Heart left ventricle (tissue), 13 donors: ENCODE measurements around the gene CSTF2.

Experiments
- POLR2A ChIP-seq, 2 donors: fragments of 450-650 bp; IDR thresholded peaks; one replicate each; pipeline ENCODE4 v1.6.1; 2017; ENCODE audit warnings: antibody characterized with exemption in 2 of 2, mild to moderate bottlenecking in 2 of 2, moderate library complexity in 2 of 2
- TF ChIP-seq, protein P1 (sequence below), 12 donors: fragments of 200-600 bp; sonication (generic) in 4 of 12; IDR thresholded peaks; one replicate each; pipeline versions ENCODE4 v1.5.0 to v1.8.0; 2018 to 2022; ENCODE audit warnings: antibody characterized with exemption in 12 of 12, mild to moderate bottlenecking in 5 of 12
- donor health status: ischemic (EF 13 %, LVEDD 7.1; RV severe dilation, severe dysfunction).
- donor health status: DM: no; HTN: yes; CAD: no.
- donor health status: DM: no; HTN: no; CAD: no.
- donor health status: ischemic (EF 25% LVEDD 6.9; RV normal size, moderate dysfunction).
- donor health status: ischemic (EF 25% LVEDD 5.7; RV mildly dilated, moderate dysfunction).
- donor health status: ischemic (EF 35%, LVEDD 5.7; RV mildly dilated, moderate dysfunction).
- donor health status: nonischemic (EF 11% LVEDD 7.7; RV severe dilation, severe dysfunction).
- donor health status: DM: yes; HTN: yes; CAD: no.
- donor health status: PGD.
- donor health status: ischemic (EF 29% LVEDD 5.4; RV normal size, mild dysfunction).
- donor health status: nonischemic (EF 23%, LVEDD 6.1; RV moderate dilation, normal function).

DNA sequence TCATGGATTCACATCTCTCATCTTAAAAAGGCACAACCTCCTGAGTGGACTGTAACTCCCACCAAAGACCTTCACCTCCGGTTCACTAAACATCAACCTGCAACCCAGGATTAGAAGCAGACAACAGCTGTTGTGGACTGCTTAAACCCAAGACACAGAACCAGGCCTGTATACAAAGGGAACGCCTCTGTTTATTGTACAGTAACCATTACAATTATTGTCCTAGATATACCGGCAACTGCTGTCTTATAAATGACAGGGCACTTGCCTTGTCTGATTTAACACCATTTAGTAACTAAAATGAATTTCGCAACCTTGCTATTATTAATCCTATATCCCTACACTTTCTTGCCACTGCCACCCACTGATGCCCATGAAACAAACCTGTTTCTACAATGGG lies 22.8 kb upstream of the CSTF2 start:
- TF ChIP-seq, protein P1, sequence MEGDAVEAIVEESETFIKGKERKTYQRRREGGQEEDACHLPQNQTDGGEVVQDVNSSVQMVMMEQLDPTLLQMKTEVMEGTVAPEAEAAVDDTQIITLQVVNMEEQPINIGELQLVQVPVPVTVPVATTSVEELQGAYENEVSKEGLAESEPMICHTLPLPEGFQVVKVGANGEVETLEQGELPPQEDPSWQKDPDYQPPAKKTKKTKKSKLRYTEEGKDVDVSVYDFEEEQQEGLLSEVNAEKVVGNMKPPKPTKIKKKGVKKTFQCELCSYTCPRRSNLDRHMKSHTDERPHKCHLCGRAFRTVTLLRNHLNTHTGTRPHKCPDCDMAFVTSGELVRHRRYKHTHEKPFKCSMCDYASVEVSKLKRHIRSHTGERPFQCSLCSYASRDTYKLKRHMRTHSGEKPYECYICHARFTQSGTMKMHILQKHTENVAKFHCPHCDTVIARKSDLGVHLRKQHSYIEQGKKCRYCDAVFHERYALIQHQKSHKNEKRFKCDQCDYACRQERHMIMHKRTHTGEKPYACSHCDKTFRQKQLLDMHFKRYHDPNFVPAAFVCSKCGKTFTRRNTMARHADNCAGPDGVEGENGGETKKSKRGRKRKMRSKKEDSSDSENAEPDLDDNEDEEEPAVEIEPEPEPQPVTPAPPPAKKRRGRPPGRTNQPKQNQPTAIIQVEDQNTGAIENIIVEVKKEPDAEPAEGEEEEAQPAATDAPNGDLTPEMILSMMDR (IDR thresholded peaks at IDR 0.05), result no peak
- TF ChIP-seq POLR2A (IDR thresholded peaks at IDR 0.05), result no peak
